Measurements from ENCODE around the gene YIF1A. TPM values are rescaled to one million over a fixed set of nuclear protein-coding genes. Genes with fewer than 3 reads are reported as not detected.

Gene YIF1A
- total and polyA plus RNA-seq, 2 experiments from 2014 or later = 222 to 259 TPM

GRCh38 chr11:66239511-66239910 lies 49.4 kb downstream of the YIF1A start:
- TF ChIP-seq EZH2 (IDR thresholded peaks at IDR 0.05; ENCODE audit: insufficient read depth, poor library complexity, severe bottlenecking) (no peak), EZH2phosphoT487 (IDR thresholded peaks at IDR 0.05; ENCODE audit: insufficient read depth, low read depth) (no peak)
- 56 to 68% methylated on average over 3 of the region's 3 CpGs for WGBS, 2 experiments (ENCODE audit: low coverage in 1 of 2, low lambda C conversion rate in 2 of 2, missing lambda C conversion rate in 2 of 2)
- Histone ChIP-seq H3K9ac (no peak overlapping the region), H3K27ac (no peak overlapping the region), H3F3A (ENCODE audit: insufficient read depth) (no peaks in the 10 kb centered on the region), H3K4me3 (no peak overlapping the region), H3K4me1 (ENCODE audit: insufficient read depth) (no peaks in the 10 kb centered on the region), H3K79me2 (ENCODE audit: insufficient read depth) (no peaks in the 10 kb centered on the region), H3K4me2 (ENCODE audit: unreplicated experiment) (no peak overlapping the region), H2AFZ (no peak overlapping the region), H3K27me3 (replicated peaks; ENCODE audit: insufficient read depth) (no peaks in the 10 kb centered on the region), H3K36me3 (ENCODE audit: low read depth) (peaks cover 13% of the 10 kb centered on the region; the same call in 1 of the 2 replicates), H3K9me3 (ENCODE audit: low read depth) (no peaks in the 10 kb centered on the region), H4K20me1 (ENCODE audit: insufficient read depth) (no peaks in the 10 kb centered on the region), H3K9me2 (ENCODE audit: insufficient read depth) (no peaks in the 10 kb centered on the region)
- in situ Hi-C loops (cut with MboI) = no loop called here
- no peak for DNase-seq

- no peaks in the 10 kb centered on the region for H3K27me3 ChIP-seq (replicated peaks; ENCODE audit: insufficient read depth)
- no peaks in the 10 kb centered on the region for H4K20me1 ChIP-seq (ENCODE audit: insufficient read depth)
- peaks cover 18% of the 10 kb centered on the region; the same call in 1 of the 2 replicates for H3K36me3 ChIP-seq (ENCODE audit: low read depth)
- H3F3A ChIP-seq (ENCODE audit: insufficient read depth) = no peaks in the 10 kb centered on the region
- in situ Hi-C loops (cut with MboI) = no loop called here
- H3K4me2 ChIP-seq (ENCODE audit: unreplicated experiment) = no peak overlapping the region
- no peak overlapping the region for H3K27ac ChIP-seq
- WGBS, 2 experiments (ENCODE audit: low coverage in 1 of 2, low lambda C conversion rate in 2 of 2, missing lambda C conversion rate in 2 of 2) = 92 to 94% methylated on average over 16 to 17 of the region's 17 CpGs
- no peaks in the 10 kb centered on the region for H3K9me2 ChIP-seq (ENCODE audit: insufficient read depth)
- no peak for DNase-seq
- H3K4me3 ChIP-seq = no peak overlapping the region
- TF ChIP-seq EZH2phosphoT487 (IDR thresholded peaks at IDR 0.05; ENCODE audit: insufficient read depth, low read depth) (no peak), EZH2 (IDR thresholded peaks at IDR 0.05; ENCODE audit: insufficient read depth, poor library complexity, severe bottlenecking) (no peak)
- H2AFZ ChIP-seq = no peak overlapping the region
- no peaks in the 10 kb centered on the region for H3K4me1 ChIP-seq (ENCODE audit: insufficient read depth)
- no peaks in the 10 kb centered on the region for H3K79me2 ChIP-seq (ENCODE audit: insufficient read depth)
- H3K9ac ChIP-seq = no peak overlapping the region
- H3K9me3 ChIP-seq (ENCODE audit: low read depth) = no peaks in the 10 kb centered on the region
Measured at GRCh38 chr11:66238786-66239413, 50.0 kb downstream of the YIF1A start.

- H3K4me3 ChIP-seq = no peak overlapping the region
- no peaks in the 10 kb centered on the region for H3K79me2 ChIP-seq (ENCODE audit: insufficient read depth)
- in situ Hi-C loops (cut with MboI) = no loop called here
- no peaks in the 10 kb centered on the region for H3K9me3 ChIP-seq (ENCODE audit: low read depth)
- H3K9ac ChIP-seq = no peak overlapping the region
- TF ChIP-seq EZH2 (IDR thresholded peaks at IDR 0.05; ENCODE audit: insufficient read depth, poor library complexity, severe bottlenecking) = no peak
- no peak for TF ChIP-seq EZH2phosphoT487 (IDR thresholded peaks at IDR 0.05; ENCODE audit: insufficient read depth, low read depth)
- H3K27me3 ChIP-seq (replicated peaks; ENCODE audit: insufficient read depth) = no peaks in the 10 kb centered on the region
- no peak overlapping the region for H3K27ac ChIP-seq
- no peaks in the 10 kb centered on the region for H4K20me1 ChIP-seq (ENCODE audit: insufficient read depth)
- no peaks in the 10 kb centered on the region for H3K4me1 ChIP-seq (ENCODE audit: insufficient read depth)
- H2AFZ ChIP-seq = no peak overlapping the region
- no peaks in the 10 kb centered on the region for H3K9me2 ChIP-seq (ENCODE audit: insufficient read depth)
- H3K4me2 ChIP-seq (ENCODE audit: unreplicated experiment) = no peak overlapping the region
- DNase-seq = no peak
- no peaks in the 10 kb centered on the region for H3F3A ChIP-seq (ENCODE audit: insufficient read depth)
- peaks cover 18% of the 10 kb centered on the region; the same call in 1 of the 2 replicates for H3K36me3 ChIP-seq (ENCODE audit: low read depth)
- 95 to 99% methylated on average over 6 of the region's 6 CpGs for WGBS, 2 experiments (ENCODE audit: low coverage in 1 of 2, low lambda C conversion rate in 2 of 2, missing lambda C conversion rate in 2 of 2)
Measured at GRCh38 chr11:66237867-66238266, 51.1 kb downstream of the YIF1A start.

GRCh38 chr11:66235141-66235540 lies 53.8 kb downstream of the YIF1A start:
- H3K4me1 ChIP-seq (ENCODE audit: insufficient read depth) = no peaks in the 10 kb centered on the region
- 85 to 88% methylated on average over 11 of the region's 11 CpGs for WGBS, 2 experiments (ENCODE audit: low coverage in 1 of 2, low lambda C conversion rate in 2 of 2, missing lambda C conversion rate in 2 of 2)
- H2AFZ ChIP-seq = no peak overlapping the region
- no peaks in the 10 kb centered on the region for H3K9me2 ChIP-seq (ENCODE audit: insufficient read depth)
- no peak overlapping the region for H3K9ac ChIP-seq
- no peak overlapping the region for H3K27ac ChIP-seq
- peaks cover 22% of the 10 kb centered on the region; the same call in 1 of the 2 replicates for H3K36me3 ChIP-seq (ENCODE audit: low read depth)
- no peaks in the 10 kb centered on the region for H3K27me3 ChIP-seq (replicated peaks; ENCODE audit: insufficient read depth)
- no peak overlapping the region for H3K4me3 ChIP-seq
- H3K9me3 ChIP-seq (ENCODE audit: low read depth) = no peaks in the 10 kb centered on the region
- no peaks in the 10 kb centered on the region for H3K79me2 ChIP-seq (ENCODE audit: insufficient read depth)
- no peak overlapping the region for H3K4me2 ChIP-seq (ENCODE audit: unreplicated experiment)
- in situ Hi-C loops (cut with MboI) = no loop called here
- TF ChIP-seq EZH2 (IDR thresholded peaks at IDR 0.05; ENCODE audit: insufficient read depth, poor library complexity, severe bottlenecking) = no peak
- no peak for TF ChIP-seq EZH2phosphoT487 (IDR thresholded peaks at IDR 0.05; ENCODE audit: insufficient read depth, low read depth)
- H4K20me1 ChIP-seq (ENCODE audit: insufficient read depth) = no peaks in the 10 kb centered on the region
- no peak for DNase-seq
- H3F3A ChIP-seq (ENCODE audit: insufficient read depth) = no peaks in the 10 kb centered on the region

Other genes starting within 250 kb of the YIF1A start
- not detected in 2 replicates for gene GAL3ST3, start 240.0 kb downstream of the YIF1A start, total RNA-seq (2014; rRNA removed; shearing (Covaris generic))
- not detected in 2 replicates for gene GAL3ST3, start 240.0 kb downstream of the YIF1A start, polyA plus RNA-seq (2016; fragmentation: Nextera tagmentation; extraction: Ambion mirVana)
- 95.7 and 117 TPM in 2 replicates for gene SF3B2, start 236.8 kb downstream of the YIF1A start, total RNA-seq (2014; rRNA removed; shearing (Covaris generic))
- gene SF3B2, start 236.8 kb downstream of the YIF1A start, polyA plus RNA-seq (2016; fragmentation: Nextera tagmentation; extraction: Ambion mirVana) = 146 and 152 TPM in 2 replicates
- gene PACS1, start 218.9 kb downstream of the YIF1A start, total RNA-seq (2014; rRNA removed; shearing (Covaris generic)) = 44.6 and 48.9 TPM in 2 replicates
- gene PACS1, start 218.9 kb downstream of the YIF1A start, polyA plus RNA-seq (2016; fragmentation: Nextera tagmentation; extraction: Ambion mirVana) = 33.2 and 36.0 TPM in 2 replicates
- gene KLC2, start 31.4 kb downstream of the YIF1A start, total RNA-seq (2014; rRNA removed; shearing (Covaris generic)) = 21.9 and 25.5 TPM in 2 replicates
- 17.1 and 19.7 TPM in 2 replicates for gene KLC2, start 31.4 kb downstream of the YIF1A start, polyA plus RNA-seq (2016; fragmentation: Nextera tagmentation; extraction: Ambion mirVana)
- gene RAB1B, start 20.5 kb downstream of the YIF1A start, total RNA-seq (2014; rRNA removed; shearing (Covaris generic)) = 146 and 151 TPM in 2 replicates
- 86.7 and 92.1 TPM in 2 replicates for gene RAB1B, start 20.5 kb downstream of the YIF1A start, polyA plus RNA-seq (2016; fragmentation: Nextera tagmentation; extraction: Ambion mirVana)
- gene CNIH2, start 11.0 kb downstream of the YIF1A start, total RNA-seq (2014; rRNA removed; shearing (Covaris generic)) = 1.4 TPM in 1 of 2 replicates, not detected in the other
- 0.39 and 0.50 TPM in 2 replicates for gene CNIH2, start 11.0 kb downstream of the YIF1A start, polyA plus RNA-seq (2016; fragmentation: Nextera tagmentation; extraction: Ambion mirVana)
- gene TMEM151A, start 2.8 kb upstream of the YIF1A start, total RNA-seq (2014; rRNA removed; shearing (Covaris generic)) = 0.54 TPM in 1 of 2 replicates, not detected in the other
- 0.19 and 0.33 TPM in 2 replicates for gene TMEM151A, start 2.8 kb upstream of the YIF1A start, polyA plus RNA-seq (2016; fragmentation: Nextera tagmentation; extraction: Ambion mirVana)
- gene CD248, start 27.9 kb upstream of the YIF1A start, total RNA-seq (2014; rRNA removed; shearing (Covaris generic)) = 212 and 230 TPM in 2 replicates
- gene CD248, start 27.9 kb upstream of the YIF1A start, polyA plus RNA-seq (2016; fragmentation: Nextera tagmentation; extraction: Ambion mirVana) = 616 and 629 TPM in 2 replicates
- 37.7 and 44.0 TPM in 2 replicates for gene RIN1, start 47.3 kb upstream of the YIF1A start, total RNA-seq (2014; rRNA removed; shearing (Covaris generic))
- 16.8 and 19.1 TPM in 2 replicates for gene RIN1, start 47.3 kb upstream of the YIF1A start, polyA plus RNA-seq (2016; fragmentation: Nextera tagmentation; extraction: Ambion mirVana)
- gene BRMS1, start 56.0 kb upstream of the YIF1A start, total RNA-seq (2014; rRNA removed; shearing (Covaris generic)) = 48.7 and 65.9 TPM in 2 replicates
- 45.9 and 46.2 TPM in 2 replicates for gene BRMS1, start 56.0 kb upstream of the YIF1A start, polyA plus RNA-seq (2016; fragmentation: Nextera tagmentation; extraction: Ambion mirVana)
- gene B4GAT1, start 58.5 kb upstream of the YIF1A start, total RNA-seq (2014; rRNA removed; shearing (Covaris generic)) = 32.0 and 45.3 TPM in 2 replicates
- gene B4GAT1, start 58.5 kb upstream of the YIF1A start, polyA plus RNA-seq (2016; fragmentation: Nextera tagmentation; extraction: Ambion mirVana) = 23.9 and 26.0 TPM in 2 replicates
- gene SLC29A2, start 82.6 kb upstream of the YIF1A start, total RNA-seq (2014; rRNA removed; shearing (Covaris generic)) = not detected in 2 replicates
- gene SLC29A2, start 82.6 kb upstream of the YIF1A start, polyA plus RNA-seq (2016; fragmentation: Nextera tagmentation; extraction: Ambion mirVana) = not detected in 2 replicates
- gene NPAS4, start 131.9 kb upstream of the YIF1A start, total RNA-seq (2014; rRNA removed; shearing (Covaris generic)) = not detected in 2 replicates
- gene NPAS4, start 131.9 kb upstream of the YIF1A start, polyA plus RNA-seq (2016; fragmentation: Nextera tagmentation; extraction: Ambion mirVana) = not detected in 2 replicates
- gene MRPL11, start 149.7 kb upstream of the YIF1A start, total RNA-seq (2014; rRNA removed; shearing (Covaris generic)) = 36.7 and 53.5 TPM in 2 replicates
- 75.7 and 76.6 TPM in 2 replicates for gene MRPL11, start 149.7 kb upstream of the YIF1A start, polyA plus RNA-seq (2016; fragmentation: Nextera tagmentation; extraction: Ambion mirVana)
- gene PELI3, start 177.8 kb upstream of the YIF1A start, total RNA-seq (2014; rRNA removed; shearing (Covaris generic)) = 8.1 and 10.5 TPM in 2 replicates
- gene PELI3, start 177.8 kb upstream of the YIF1A start, polyA plus RNA-seq (2016; fragmentation: Nextera tagmentation; extraction: Ambion mirVana) = 5.3 and 5.8 TPM in 2 replicates
- gene DPP3, start 191.3 kb upstream of the YIF1A start, total RNA-seq (2014; rRNA removed; shearing (Covaris generic)) = 50.8 and 64.1 TPM in 2 replicates
- gene DPP3, start 191.3 kb upstream of the YIF1A start, polyA plus RNA-seq (2016; fragmentation: Nextera tagmentation; extraction: Ambion mirVana) = 33.5 and 34.7 TPM in 2 replicates
- gene BBS1, start 221.5 kb upstream of the YIF1A start, total RNA-seq (2014; rRNA removed; shearing (Covaris generic)) = 39.1 and 58.8 TPM in 2 replicates
- 20.2 and 23.0 TPM in 2 replicates for gene BBS1, start 221.5 kb upstream of the YIF1A start, polyA plus RNA-seq (2016; fragmentation: Nextera tagmentation; extraction: Ambion mirVana)